Dedifferentiated amniotic fluid mesenchymal stem cell (primary cell): ENCODE data around the gene SPRR1A.

ENCODE experiments used
- DNase-seq: peaks from one replicate; pipeline ENCODE4 v3.0.0-alpha.2; 2016; ENCODE audit errors: extremely low spot score

The SPRR1A gene, protein sequence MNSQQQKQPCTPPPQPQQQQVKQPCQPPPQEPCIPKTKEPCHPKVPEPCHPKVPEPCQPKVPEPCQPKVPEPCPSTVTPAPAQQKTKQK

GRCh38 chr1:152983743-152984142, at the start of gene SPRR1A:
SPRR1A (plus strand) TSS chr1:152984081; CDS start chr1:152985231, 1,150 bp downstream.
- no peak for DNase-seq

- DNase-seq, result no peak
These were observed 43.3 kb upstream of the SPRR1A start for GRCh38 chr1:152940614-152941013.

DNA sequence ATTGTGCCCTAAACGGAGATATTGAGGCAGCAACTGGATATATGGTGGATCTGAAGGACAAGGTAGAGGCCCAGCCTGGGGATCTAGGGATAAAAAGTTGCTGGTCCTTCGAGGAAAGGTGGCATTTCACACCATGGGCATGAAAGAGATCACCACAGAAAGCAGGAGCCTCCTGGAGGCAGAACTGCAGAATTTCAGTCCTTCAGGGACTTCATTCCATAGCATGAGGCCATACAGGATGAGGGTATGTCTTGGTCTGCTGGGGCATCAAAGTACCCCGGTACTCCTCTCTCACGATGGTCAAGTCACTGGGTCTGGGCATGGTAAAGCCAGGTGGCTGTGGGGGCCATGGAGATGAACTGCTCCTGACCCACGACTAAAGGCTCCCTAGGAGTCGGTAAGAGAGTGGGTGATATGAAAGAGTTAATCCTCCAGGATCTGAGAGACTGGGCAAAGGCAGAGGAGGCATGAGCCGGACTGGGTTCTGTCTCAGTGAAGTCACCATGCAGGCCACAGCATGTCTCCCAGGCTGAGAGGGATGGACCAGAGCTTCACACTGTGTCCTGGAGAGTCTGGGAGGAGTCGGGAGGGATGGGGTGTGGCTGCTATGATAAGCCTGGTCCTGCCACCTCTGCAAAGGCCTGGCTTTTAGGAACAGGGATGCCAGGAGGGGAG, 42.7 kb upstream of the SPRR1A start:
- no peak for DNase-seq

DNA sequence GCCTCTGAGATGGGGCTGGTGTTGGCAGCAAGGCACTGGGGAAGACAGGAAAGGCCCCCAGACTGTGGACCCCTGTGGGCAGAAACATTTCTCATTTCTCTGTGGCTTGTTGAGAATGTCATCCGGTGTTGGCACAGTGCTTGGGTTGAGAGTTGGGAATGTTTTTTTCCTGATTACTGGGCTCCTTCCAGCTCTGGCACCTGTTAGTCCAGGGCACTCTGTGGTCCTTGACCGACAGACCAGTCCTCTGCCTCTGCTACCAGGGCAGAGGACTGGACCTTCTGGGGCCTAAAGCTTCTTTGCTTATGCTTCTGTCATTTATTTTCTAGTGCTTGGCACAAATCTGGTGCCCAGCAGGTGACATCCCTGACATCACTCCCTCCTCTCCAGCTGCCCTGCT, 41.7 kb upstream of the SPRR1A start:
- no peak for DNase-seq

DNA sequence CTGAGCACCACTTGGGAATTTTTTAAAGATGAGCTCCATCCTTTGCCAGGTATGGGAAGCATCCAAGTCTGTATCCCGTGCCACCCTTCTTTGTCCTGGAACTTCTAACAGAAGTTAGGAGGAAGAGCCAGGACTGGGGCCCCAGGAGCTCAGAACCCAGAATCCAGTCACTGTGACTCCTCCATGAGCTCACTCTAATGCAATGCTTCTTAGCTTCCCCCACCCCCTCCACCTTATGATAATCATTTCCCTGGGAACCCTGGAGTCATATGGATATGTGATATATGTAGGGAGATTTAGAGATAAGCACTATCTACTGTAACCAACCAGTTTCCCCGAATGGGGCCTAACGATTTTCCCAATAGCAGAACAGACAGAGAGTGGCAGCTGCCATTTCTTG, 37.6 kb upstream of the SPRR1A start:
- no peak for DNase-seq

GRCh38 chr1:152946651-152947256, 37.1 kb upstream of the SPRR1A start, which contains the start of gene SPRR5:
SPRR5 (plus strand) TSS chr1:152947206; CDS start chr1:152948555, 1,349 bp downstream.
- no peak for DNase-seq

DNA sequence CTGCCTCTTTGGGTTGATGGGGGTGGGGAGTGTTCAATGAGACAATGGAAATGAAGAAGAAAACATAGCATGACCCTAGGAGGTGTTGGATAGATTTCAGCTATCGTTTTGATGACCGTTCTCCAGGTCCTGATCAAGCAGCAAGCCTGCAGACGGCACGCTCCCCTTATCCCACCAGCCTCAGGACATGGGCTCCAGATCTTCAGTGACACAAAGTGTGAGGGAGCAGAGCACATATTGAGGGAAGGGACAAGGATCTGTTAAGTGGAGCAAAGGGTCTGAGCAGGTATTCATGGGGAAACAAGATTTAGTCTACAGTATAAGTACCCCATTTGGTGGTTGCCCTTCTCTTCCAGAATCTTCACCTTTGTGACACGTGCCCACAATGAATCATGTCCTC, 32.2 kb upstream of the SPRR1A start:
- no peak for DNase-seq

DNA sequence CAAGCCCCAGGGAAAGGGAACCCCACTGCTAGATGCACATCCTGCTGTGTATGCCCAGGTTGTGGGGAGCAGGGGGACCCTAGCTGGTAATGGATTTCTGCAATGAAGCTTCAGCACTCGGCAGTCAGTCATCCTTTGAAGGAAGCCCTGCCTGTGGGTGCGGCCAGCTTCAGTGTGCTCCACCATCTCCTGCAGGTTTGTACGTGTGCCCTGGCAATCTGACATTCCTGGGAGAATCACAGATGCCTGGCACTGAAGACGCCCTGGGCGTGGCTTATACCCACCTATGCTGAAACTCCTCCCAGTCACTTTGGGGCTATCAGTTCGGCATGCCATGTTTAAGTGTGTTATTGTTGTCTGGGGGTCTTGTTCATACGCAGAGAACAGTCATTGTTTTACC, 30.1 kb upstream of the SPRR1A start:
- no peak for DNase-seq

- DNase-seq, result no peak
These were observed 29.4 kb upstream of the SPRR1A start for GRCh38 chr1:152954436-152954835.

DNA sequence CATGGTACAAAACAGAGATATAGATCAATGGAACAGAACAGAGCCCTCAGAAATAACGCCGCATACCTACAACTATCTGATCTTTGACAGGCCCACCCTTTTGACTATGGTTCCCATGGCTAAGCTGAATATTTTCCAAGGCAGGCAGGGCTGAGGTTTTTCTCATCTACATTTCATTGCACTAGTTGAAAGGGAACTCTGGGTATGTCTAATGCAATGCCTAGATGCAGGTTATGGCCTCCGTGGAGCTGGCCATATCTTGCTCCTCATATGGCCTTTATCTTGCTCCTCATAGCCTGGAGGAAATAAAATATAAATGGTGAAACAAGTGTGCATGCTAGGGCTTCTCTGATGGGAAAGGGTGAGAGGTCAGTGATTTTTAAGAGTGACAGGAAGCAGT, 26.3 kb upstream of the SPRR1A start:
- DNase-seq, result no peak

GRCh38 chr1:152959273-152959672, 24.6 kb upstream of the SPRR1A start:
- no peak for DNase-seq

DNA sequence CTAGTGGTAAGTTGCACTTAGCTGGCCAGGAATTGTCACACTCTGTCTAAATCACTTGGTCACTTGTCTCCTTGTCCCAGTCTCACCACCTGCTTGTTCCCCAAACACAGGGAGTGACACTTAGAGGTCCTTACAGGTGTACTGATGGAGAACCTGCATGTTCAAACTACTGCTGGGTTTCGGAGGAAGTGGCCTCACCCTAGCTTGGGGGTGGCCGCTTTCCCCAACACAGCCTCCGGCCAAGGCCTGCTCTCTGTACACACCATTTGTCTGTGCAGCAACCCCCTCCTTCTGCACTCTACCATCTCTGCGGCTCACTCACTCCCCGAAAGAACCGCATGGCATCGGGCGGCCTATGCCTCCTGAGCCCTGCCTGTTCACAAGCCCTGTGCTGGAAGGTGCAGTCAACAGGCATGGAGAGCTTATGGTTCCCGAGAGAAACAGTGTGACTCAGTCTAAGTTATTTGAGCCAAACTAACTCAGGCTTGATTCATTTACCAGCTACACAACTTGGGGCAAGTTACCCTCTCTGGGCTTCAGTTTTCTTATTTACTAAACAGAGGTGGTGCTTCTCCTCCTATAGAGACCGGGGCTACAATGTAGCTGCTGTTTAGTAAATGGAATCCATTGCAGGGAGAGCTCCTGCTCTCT, 24.0 kb upstream of the SPRR1A start:
- no peak for DNase-seq

DNA sequence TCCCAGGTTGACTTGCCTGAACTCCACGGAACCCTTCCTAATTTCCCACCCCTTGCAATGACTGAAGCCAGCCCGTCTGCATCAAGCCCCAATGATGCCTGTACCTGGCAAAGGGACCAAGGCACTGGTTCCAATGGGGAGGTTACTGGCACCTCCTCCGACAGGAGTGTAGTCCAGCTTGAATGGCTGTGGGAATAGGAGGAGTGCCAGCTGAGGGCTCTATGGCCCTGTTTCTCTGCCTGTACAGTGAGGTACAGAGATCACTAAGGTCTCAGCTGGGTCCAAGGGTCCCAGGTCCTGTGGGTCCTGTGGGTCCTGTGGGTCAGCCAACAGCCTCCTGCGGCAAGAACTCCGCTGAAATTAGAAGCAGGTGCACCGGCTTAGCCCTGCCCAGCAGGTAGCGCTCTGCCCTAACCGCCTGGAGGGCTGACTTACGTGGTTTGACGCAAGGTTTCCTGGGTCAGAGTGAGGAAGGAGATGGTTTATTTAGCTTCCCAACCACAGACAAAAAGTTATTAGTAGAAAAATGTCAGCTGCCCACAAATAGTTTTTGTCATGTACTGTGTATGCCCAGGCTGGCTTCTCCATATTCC, 23.3 kb upstream of the SPRR1A start:
- DNase-seq, result no peak

DNA sequence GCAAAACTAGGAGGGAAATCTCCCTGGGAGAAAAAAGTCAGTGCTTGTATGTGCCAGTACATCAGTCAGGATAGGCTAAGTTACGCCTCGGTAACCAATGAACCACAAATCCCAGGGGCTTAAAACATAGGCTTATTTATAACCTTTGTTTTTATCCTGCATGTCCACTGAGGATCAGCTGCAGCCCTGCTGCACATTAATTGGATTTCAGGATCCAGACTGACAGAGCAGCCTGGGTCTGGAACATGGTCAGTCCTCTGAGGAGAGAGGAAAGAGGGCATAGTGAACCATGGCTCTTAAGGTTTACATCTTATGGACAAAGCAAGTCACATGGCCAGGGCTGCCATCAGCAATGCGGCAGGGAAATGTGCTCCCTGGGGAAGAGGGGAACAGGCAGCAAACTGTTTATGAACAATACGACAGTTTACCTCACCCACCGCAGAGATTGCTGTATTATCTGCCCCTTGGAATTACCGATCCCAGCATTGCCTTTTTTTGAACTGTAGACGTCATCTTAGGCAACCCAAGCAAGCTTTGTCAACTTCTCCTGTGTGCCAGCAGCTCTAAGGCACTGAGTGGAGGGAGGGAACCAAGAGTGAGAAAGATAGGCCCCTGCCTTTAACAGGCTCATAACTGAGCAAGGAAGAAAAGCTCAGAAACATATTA, 22.5 kb upstream of the SPRR1A start:
- no peak for DNase-seq

- no peak for DNase-seq
These were observed 20.9 kb upstream of the SPRR1A start for GRCh38 chr1:152962876-152963415.

DNA sequence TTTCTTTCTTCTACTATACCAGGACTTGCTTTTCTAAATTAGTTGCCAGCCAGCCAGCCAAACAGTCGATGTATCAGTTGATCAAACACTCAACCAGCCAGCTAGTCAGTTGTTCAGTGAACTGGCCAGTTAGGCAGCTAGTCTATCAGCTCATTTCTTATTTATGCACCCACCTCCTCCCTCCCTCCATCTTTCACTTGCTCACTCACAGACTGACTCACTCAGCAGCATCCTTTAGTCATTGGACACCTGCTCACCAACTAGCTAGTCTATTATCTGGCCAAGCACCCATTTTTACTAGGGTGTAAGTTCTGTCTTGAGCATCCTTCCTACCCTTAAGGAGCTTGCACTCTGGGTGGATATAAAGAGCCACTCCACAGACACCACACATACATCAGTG, 19.3 kb upstream of the SPRR1A start:
- DNase-seq, result no peak

- DNase-seq, result no peak
These were observed 18.0 kb upstream of the SPRR1A start for GRCh38 chr1:152965853-152966252.

GRCh38 chr1:152967201-152967600, 16.7 kb upstream of the SPRR1A start:
- DNase-seq, result no peak

DNA sequence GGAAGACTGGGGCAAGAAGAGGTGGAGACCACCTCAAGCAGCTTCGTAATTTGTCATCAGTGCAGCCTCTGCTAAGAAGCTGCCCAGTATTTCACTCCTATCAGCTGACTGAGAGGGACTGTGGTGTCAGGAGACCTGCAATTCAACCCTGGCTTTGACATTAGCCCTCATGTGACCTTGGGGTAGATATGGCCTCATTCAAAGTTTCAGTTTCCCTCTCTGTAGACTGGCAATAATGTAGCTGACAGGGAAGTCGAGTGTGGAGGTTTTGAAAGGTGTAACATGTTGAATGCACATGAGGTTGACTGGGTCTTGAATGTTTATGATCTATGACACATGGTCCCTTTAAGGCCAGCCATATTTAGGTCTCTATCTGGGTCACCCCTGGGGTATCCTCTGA, 15.6 kb upstream of the SPRR1A start:
- no peak for DNase-seq

- DNase-seq, result no peak
These were observed 14.8 kb upstream of the SPRR1A start for GRCh38 chr1:152969036-152969435.

DNA sequence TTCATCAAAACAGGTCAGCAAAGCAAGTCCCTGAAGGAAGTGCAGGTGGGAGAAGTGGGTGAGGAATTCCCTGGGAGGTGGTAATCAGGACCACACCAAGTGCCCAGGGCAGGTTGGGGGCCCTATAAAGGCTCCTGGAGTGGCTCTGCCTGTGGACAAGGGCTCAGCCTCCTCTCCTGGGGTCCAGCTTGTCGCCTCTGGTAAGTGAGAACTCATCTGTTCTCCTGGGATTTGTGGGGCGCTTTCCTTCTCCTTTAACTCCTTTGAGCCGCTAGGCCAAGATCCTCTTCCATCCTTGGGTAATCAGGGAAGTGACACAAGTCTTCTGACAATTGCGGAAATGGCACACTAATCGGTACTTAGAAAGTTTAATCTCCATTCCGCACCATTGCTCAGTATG, 13.4 kb upstream of the SPRR1A start, which contains the start of gene SPRR4:
SPRR4 (plus strand) TSS at position 154 of the 400 bp plus-strand sequence. CDS start 1,243 bp downstream, outside the sequence.
- no peak for DNase-seq
